Esophagus muscularis mucosa (tissue), 3 donors: ENCODE measurements around the gene PLXNC1.
A peak's percentile ranks its signal among the peaks of the same experiment; 100 is the strongest.

Source experiments
- POLR2A ChIP-seq: fragments of 450-650 bp; IDR thresholded peaks from one replicate; pipeline ENCODE4 v1.6.1; 2017; ENCODE audit warnings: antibody characterized with exemption, moderate library complexity, mild to moderate bottlenecking, low read depth
- POLR2AphosphoS5 ChIP-seq, 2 donors: sonication (generic); formaldehyde crosslinking; IDR thresholded peaks; one replicate each; pipeline ENCODE4 v1.6.1; 2017; ENCODE audit warnings: antibody characterized with exemption in 2 of 2
- TF ChIP-seq, protein P1 (sequence below), 3 experiments: fragments of 200-600 bp in 2 of 3; fragments of 450-650 bp in 1 of 3; sonication (generic) in 2 of 3; IDR thresholded peaks; one replicate each; pipeline ENCODE4 v1.5.1; 2017 to 2019; ENCODE audit warnings: antibody characterized with exemption in 3 of 3, mild to moderate bottlenecking in 2 of 3, moderate library complexity in 1 of 3

DNA sequence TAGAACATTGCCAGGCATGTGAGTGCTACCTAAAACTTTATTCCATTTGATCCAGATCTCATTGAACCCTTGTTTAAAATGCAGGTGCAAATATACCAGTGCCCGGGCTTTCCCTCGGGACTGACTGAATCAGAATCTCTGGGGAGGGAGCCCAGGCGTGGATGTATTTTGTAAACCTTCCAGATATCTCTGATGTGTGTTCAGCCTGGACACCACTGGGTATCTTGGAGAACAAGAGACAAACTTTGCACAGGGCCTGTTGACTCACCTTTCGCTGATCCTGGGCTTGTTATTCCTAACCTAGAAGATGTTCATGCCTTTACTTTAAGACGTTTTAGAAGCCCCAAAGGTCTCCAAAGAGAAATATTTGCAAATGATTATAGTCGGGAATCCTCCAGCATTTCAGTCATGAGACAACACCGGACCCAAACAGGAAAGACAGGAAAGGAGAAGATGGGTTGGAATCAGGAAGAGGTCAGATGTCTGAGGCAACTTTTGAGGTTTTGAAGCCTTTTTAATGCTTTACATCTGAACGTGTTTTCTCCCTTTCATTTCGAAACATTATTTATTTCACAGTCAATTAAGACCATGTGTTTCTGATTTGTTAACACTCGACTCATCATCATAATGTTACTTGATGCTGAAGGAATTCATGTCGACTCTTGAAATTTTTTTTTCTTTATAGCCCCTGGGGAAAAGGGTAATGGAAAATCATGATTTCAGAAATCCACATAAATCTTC lies 118.6 kb downstream of the PLXNC1 start:
- TF ChIP-seq, protein P1, sequence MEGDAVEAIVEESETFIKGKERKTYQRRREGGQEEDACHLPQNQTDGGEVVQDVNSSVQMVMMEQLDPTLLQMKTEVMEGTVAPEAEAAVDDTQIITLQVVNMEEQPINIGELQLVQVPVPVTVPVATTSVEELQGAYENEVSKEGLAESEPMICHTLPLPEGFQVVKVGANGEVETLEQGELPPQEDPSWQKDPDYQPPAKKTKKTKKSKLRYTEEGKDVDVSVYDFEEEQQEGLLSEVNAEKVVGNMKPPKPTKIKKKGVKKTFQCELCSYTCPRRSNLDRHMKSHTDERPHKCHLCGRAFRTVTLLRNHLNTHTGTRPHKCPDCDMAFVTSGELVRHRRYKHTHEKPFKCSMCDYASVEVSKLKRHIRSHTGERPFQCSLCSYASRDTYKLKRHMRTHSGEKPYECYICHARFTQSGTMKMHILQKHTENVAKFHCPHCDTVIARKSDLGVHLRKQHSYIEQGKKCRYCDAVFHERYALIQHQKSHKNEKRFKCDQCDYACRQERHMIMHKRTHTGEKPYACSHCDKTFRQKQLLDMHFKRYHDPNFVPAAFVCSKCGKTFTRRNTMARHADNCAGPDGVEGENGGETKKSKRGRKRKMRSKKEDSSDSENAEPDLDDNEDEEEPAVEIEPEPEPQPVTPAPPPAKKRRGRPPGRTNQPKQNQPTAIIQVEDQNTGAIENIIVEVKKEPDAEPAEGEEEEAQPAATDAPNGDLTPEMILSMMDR (IDR thresholded peaks at IDR 0.05), result no peak
- peak in 1 of 2 donors; percentile 35 for TF ChIP-seq POLR2AphosphoS5 (IDR thresholded peaks at IDR 0.05)
- no peak for TF ChIP-seq POLR2A
